Mesenchymal stem cell (in vitro differentiated cells and primary cell): ENCODE data around the gene SERINC3.
"Not testable (repeated sequence)": the region's sequence is repeated elsewhere in the genome, so short reads cannot be mapped to it uniquely, and the experiment has no call there.

Experiments used
- DNase-seq: peaks from one replicate; pipeline ENCODE4 v3.0.0-alpha.2; 2013
- H2AFZ ChIP-seq: one replicate; pipeline ENCODE4 v1.6.1; 2013; ENCODE audit warnings: low read depth, mild to moderate bottlenecking, control low read depth, inconsistent platforms, low read length, moderate library complexity
- H2AK5ac ChIP-seq: 2 replicates; pipeline ENCODE4 v1.6.1; 2013; ENCODE audit warnings: low read length, moderate library complexity, mild to moderate bottlenecking, inconsistent platforms; ENCODE audit not compliant: severe bottlenecking
- H2BK120ac ChIP-seq: one replicate; pipeline ENCODE4 v1.6.1; 2013; ENCODE audit warnings: low read depth, mild to moderate bottlenecking, inconsistent platforms, low read length, moderate library complexity
- H2BK12ac ChIP-seq, 2 experiments: one replicate each; pipeline ENCODE4 v1.6.1; 2013; ENCODE audit warnings: inconsistent platforms in 2 of 2, low read length in 2 of 2, mild to moderate bottlenecking in 2 of 2, moderate library complexity in 2 of 2, control low read depth in 1 of 2
- H2BK15ac ChIP-seq: one replicate; pipeline ENCODE4 v1.6.1; 2013; ENCODE audit warnings: mild to moderate bottlenecking, low read depth, inconsistent platforms; ENCODE audit not compliant: poor library complexity, severe bottlenecking
- H2BK5ac ChIP-seq: 2 replicates; pipeline ENCODE4 v1.6.1; 2013; ENCODE audit warnings: low read depth, mild to moderate bottlenecking, low read length, control low read depth, inconsistent platforms; ENCODE audit not compliant: poor library complexity, severe bottlenecking
- H3K14ac ChIP-seq, 2 experiments: one replicate each; pipeline ENCODE4 v1.6.1; 2013; ENCODE audit warnings: inconsistent platforms in 2 of 2, low read length in 2 of 2, control low read depth in 1 of 2, mild to moderate bottlenecking in 1 of 2, moderate library complexity in 1 of 2
- H3K18ac ChIP-seq, 2 experiments: one replicate each; pipeline ENCODE4 v1.6.1; 2013; ENCODE audit warnings: inconsistent platforms in 2 of 2, low read length in 2 of 2, control low read depth in 1 of 2, low read depth in 1 of 2, mild to moderate bottlenecking in 1 of 2
- H3K23ac ChIP-seq, 2 experiments: one replicate each; pipeline ENCODE4 v1.6.1; 2013; ENCODE audit warnings: inconsistent platforms in 2 of 2, low read length in 2 of 2, mild to moderate bottlenecking in 2 of 2, moderate library complexity in 2 of 2, control low read depth in 1 of 2
- H3K27ac ChIP-seq: 2 replicates; pipeline ENCODE4 v1.5.1; 2013; ENCODE audit warnings: mild to moderate bottlenecking, moderate library complexity, low read length, control low read depth, inconsistent platforms; ENCODE audit not compliant: poor library complexity, severe bottlenecking
- H3K27me3 ChIP-seq, 2 experiments: 2 replicates each; pipeline versions ENCODE4 v1.6.1 to v1.7.0; 2013; ENCODE audit warnings: low read length in 2 of 2, mild to moderate bottlenecking in 2 of 2, moderate library complexity in 2 of 2, control low read depth in 1 of 2, inconsistent platforms in 1 of 2; ENCODE audit not compliant: control insufficient read depth in 1 of 2, insufficient read depth in 1 of 2
- H3K36me3 ChIP-seq, 2 experiments: 2 replicates each; pipeline versions ENCODE4 v1.6.1 to v1.7.0; 2013; ENCODE audit warnings: low read length in 2 of 2, control low read depth in 1 of 2, inconsistent platforms in 1 of 2, low read depth in 1 of 2, mild to moderate bottlenecking in 1 of 2; ENCODE audit not compliant: insufficient read depth in 2 of 2, control insufficient read depth in 1 of 2
- H3K4ac ChIP-seq, 2 experiments: one replicate each; pipeline ENCODE4 v1.6.1; 2013; ENCODE audit warnings: inconsistent platforms in 2 of 2, low read length in 2 of 2, mild to moderate bottlenecking in 2 of 2, moderate library complexity in 2 of 2, control low read depth in 1 of 2, low read depth in 1 of 2
- H3K4me1 ChIP-seq: 2 replicates; pipeline ENCODE4 v1.6.1; 2013; ENCODE audit warnings: low read depth, low read length, control low read depth; ENCODE audit not compliant: control insufficient read depth, insufficient read depth
- H3K4me2 ChIP-seq: 2 replicates; pipeline ENCODE4 v1.6.1; 2013; ENCODE audit warnings: low read length, mild to moderate bottlenecking, inconsistent platforms; ENCODE audit not compliant: poor library complexity, severe bottlenecking
- H3K4me3 ChIP-seq, 2 experiments: 2 replicates each; pipeline versions ENCODE4 v1.5.1 to v1.7.0; 2013; ENCODE audit warnings: low read length in 2 of 2, mild to moderate bottlenecking in 2 of 2, control low read depth in 1 of 2, low read depth in 1 of 2; ENCODE audit not compliant: insufficient read depth in 1 of 2
- H3K79me1 ChIP-seq: replicated peaks from 2 replicates; pipeline ENCODE4 v1.6.1; 2013; ENCODE audit warnings: mild to moderate bottlenecking, control low read depth, low read length, inconsistent platforms; ENCODE audit not compliant: poor library complexity, severe bottlenecking
- H3K9ac ChIP-seq: 2 replicates; pipeline ENCODE4 v1.7.0; 2013; ENCODE audit warnings: mild to moderate bottlenecking, low read length, moderate library complexity
- H3K9me3 ChIP-seq: 2 replicates; pipeline ENCODE4 v1.7.0; 2013; ENCODE audit warnings: mild to moderate bottlenecking, low read length; ENCODE audit not compliant: control insufficient read depth
- H4K8ac ChIP-seq: one replicate; pipeline ENCODE4 v1.6.1; 2013; ENCODE audit warnings: inconsistent platforms, mild to moderate bottlenecking, low read length, moderate library complexity
- H4K91ac ChIP-seq: one replicate; pipeline ENCODE4 v1.6.1; 2013; ENCODE audit warnings: mild to moderate bottlenecking, low read length, inconsistent platforms
- WGBS: methylation state at CpG from one replicate; pipeline ENCODE4 v1.1.7; 2013; ENCODE audit warnings: mixed read lengths; 5-methylcytosine and 5-hydroxymethylcytosine counted together

The SERINC3 gene

DNA sequence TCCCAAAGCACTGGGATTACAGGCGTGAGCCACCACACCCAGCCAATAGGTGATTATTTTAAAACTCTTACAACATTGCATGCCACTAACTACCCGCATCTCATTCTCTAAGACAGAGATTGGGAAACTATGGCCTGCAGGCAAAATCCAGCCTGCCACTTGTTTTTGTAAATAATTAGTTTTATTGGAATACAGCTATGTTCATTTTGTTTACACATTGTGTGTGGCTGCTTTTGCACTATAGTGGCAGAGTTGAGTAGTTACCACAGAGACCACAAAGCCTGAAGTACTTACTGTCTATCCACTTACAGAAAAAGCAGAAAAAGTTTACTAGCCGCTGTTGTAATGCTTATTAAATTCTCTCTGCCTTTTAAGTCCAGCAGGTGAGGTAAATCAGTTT lies 44.1 kb upstream of the SERINC3 start:
- H2BK15ac ChIP-seq = no peak overlapping the region
- H2AFZ ChIP-seq = no peak overlapping the region
- no peak overlapping the region for H2BK12ac ChIP-seq
- no peak overlapping the region for H3K4ac ChIP-seq
- H3K9me3 ChIP-seq = no peaks in the 10 kb centered on the region
- H2BK5ac ChIP-seq = no peak overlapping the region
- H2AK5ac ChIP-seq = no peak overlapping the region
- no peak overlapping the region for H3K27ac ChIP-seq
- no peak overlapping the region for H3K18ac ChIP-seq
- no peaks in the 10 kb centered on the region for H3K4me1 ChIP-seq
- no peaks in the 10 kb centered on the region for H3K27me3 ChIP-seq
- H3K36me3 ChIP-seq = no peaks in the 10 kb centered on the region
- H4K91ac ChIP-seq = no peak overlapping the region
- H3K4me3 ChIP-seq = no peak overlapping the region
- no peak overlapping the region for H3K23ac ChIP-seq
- no peak overlapping the region for H4K8ac ChIP-seq
- H3K79me1 ChIP-seq = peaks cover 11% of the 10 kb centered on the region
- H3K4me2 ChIP-seq = no peak overlapping the region
- WGBS = 100% methylated on average over 1 of the region's 3 CpGs
- peak; percentile 81 for DNase-seq
- H3K9ac ChIP-seq = no peak overlapping the region
- no peak overlapping the region for H3K14ac ChIP-seq
- H2BK120ac ChIP-seq = no peak overlapping the region

GRCh38 chr20:44561876-44562275 lies 40.0 kb upstream of the SERINC3 start:
- Histone ChIP-seq H3K27me3 (no peaks in the 10 kb centered on the region), H3K79me1 (peaks cover 9% of the 10 kb centered on the region), H3K4me3 (no peak overlapping the region), H4K8ac (no peak overlapping the region), H3K4me1 (no peaks in the 10 kb centered on the region), H2BK15ac (no peak overlapping the region), H3K14ac (no peak overlapping the region), H3K23ac (no peak overlapping the region), H3K27ac (no peak overlapping the region), H2AK5ac (no peak overlapping the region), H2BK120ac (no peak overlapping the region), H3K4ac (no peak overlapping the region), H3K18ac (no peak overlapping the region), H3K9me3 (no peaks in the 10 kb centered on the region), H3K4me2 (no peak overlapping the region), H2BK5ac (no peak overlapping the region), H2AFZ (no peak overlapping the region), H4K91ac (no peak overlapping the region), H3K36me3 (no peaks in the 10 kb centered on the region), H3K9ac (no peak overlapping the region), H2BK12ac (no peak overlapping the region)
- no peak for DNase-seq

DNA sequence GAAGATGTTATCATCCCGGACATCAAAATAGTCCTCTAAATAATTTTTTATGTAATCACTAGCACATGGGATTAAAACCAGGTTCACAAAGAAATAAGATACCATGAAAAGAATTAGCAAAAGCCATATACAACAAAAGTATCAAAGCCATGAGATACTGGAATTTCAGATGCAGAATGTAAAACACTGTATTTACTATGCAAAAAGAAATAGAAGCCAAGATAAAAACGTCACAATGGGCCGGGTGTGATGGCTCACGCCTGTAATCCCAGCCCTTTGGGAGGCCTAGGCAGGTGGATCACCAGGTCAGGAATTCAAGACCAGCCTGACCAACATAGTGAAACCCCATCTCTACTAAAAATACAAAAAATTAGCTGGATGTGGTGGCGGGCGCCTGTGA lies 38.9 kb upstream of the SERINC3 start:
- H2BK15ac ChIP-seq, H3K4me3 ChIP-seq, H3K36me3 ChIP-seq, H3K9ac ChIP-seq, H2AFZ ChIP-seq, H3K4me2 ChIP-seq, H3K4me1 ChIP-seq, H2AK5ac ChIP-seq, H3K23ac ChIP-seq, H2BK12ac ChIP-seq, H4K91ac ChIP-seq, H3K14ac ChIP-seq, H4K8ac ChIP-seq, H3K9me3 ChIP-seq, H3K4ac ChIP-seq, H3K27me3 ChIP-seq, H3K18ac ChIP-seq, H2BK120ac ChIP-seq, H2BK5ac ChIP-seq, DNase-seq, H3K27ac ChIP-seq: not testable (repeated sequence)
- peaks cover 10% of the 10 kb centered on the region for H3K79me1 ChIP-seq
- WGBS = 96% methylated on average over 5 of the region's 6 CpGs

DNA sequence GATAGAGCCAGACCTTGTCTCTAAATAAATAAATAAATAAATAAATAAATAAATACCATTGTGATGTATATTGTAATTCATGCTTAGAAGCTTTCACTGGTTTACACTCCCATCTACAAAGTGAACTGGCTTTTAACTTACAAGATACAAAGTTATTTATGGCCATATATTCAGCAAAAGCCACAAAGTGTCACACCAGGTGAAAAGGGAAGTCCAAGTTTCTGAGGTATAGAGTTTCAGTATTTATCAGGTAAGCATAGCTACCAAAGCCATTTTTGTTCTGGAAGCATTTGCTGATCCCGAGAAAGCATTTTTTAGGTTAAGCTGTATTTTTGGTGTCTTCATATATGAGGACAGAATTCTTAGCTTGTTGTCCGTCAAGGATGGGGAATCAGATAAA lies 38.4 kb upstream of the SERINC3 start:
- DNase-seq = no peak
- Histone ChIP-seq H2BK5ac (no peak overlapping the region), H2AFZ (no peak overlapping the region), H3K36me3 (no peaks in the 10 kb centered on the region), H3K4me2 (no peak overlapping the region), H4K91ac (no peak overlapping the region), H2BK12ac (no peak overlapping the region), H3K4me3 (no peak overlapping the region), H3K79me1 (peaks cover 10% of the 10 kb centered on the region), H3K9ac (no peak overlapping the region), H2BK15ac (no peak overlapping the region), H3K18ac (no peak overlapping the region), H3K4ac (no peak overlapping the region), H3K27ac (no peak overlapping the region), H3K4me1 (no peaks in the 10 kb centered on the region), H3K27me3 (no peaks in the 10 kb centered on the region), H2AK5ac (no peak overlapping the region), H2BK120ac (no peak overlapping the region), H4K8ac (no peak overlapping the region), H3K23ac (no peak overlapping the region), H3K9me3 (no peaks in the 10 kb centered on the region), H3K14ac (no peak overlapping the region)
- WGBS = 97% methylated on average over 2 of the region's 2 CpGs
